ENCODE data around the gene UPK2. TPM values are rescaled to one million over a fixed set of nuclear protein-coding genes. Genes with fewer than 3 reads are reported as not detected.

UPK2 gene
- total and polyA plus RNA-seq, 7 donors, result not detected

GRCh38 chr11:118971646-118972045, 15.5 kb downstream of the UPK2 start, which contains the start of gene FOXR1:
Gene FOXR1, plus strand, starts transcription at chr11:118971761. Its CDS starts 171 bp downstream, at chr11:118971932.
- DNase-seq, result no peak
- H3K36me3 ChIP-seq, result no peaks in the 10 kb centered on the region
- H3K4me1 ChIP-seq, result no peaks in the 10 kb centered on the region
- no peak within 1 kb of the TSS for H3K27ac ChIP-seq
- H3K9me3 ChIP-seq, result no peaks in the 10 kb centered on the region
- H3K27me3 ChIP-seq, result peaks cover 0 to 15% (median 8%) of the 10 kb centered on the region in 3 donors
- 55 to 68% methylated on average over 33 of the region's 33 CpGs for WGBS, 2 donors
- TF ChIP-seq, protein P1, sequence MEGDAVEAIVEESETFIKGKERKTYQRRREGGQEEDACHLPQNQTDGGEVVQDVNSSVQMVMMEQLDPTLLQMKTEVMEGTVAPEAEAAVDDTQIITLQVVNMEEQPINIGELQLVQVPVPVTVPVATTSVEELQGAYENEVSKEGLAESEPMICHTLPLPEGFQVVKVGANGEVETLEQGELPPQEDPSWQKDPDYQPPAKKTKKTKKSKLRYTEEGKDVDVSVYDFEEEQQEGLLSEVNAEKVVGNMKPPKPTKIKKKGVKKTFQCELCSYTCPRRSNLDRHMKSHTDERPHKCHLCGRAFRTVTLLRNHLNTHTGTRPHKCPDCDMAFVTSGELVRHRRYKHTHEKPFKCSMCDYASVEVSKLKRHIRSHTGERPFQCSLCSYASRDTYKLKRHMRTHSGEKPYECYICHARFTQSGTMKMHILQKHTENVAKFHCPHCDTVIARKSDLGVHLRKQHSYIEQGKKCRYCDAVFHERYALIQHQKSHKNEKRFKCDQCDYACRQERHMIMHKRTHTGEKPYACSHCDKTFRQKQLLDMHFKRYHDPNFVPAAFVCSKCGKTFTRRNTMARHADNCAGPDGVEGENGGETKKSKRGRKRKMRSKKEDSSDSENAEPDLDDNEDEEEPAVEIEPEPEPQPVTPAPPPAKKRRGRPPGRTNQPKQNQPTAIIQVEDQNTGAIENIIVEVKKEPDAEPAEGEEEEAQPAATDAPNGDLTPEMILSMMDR (IDR thresholded peaks at IDR 0.05), result no peak
- TF ChIP-seq POLR2A (IDR thresholded peaks at IDR 0.05) (no peak), POLR2AphosphoS5 (IDR thresholded peaks at IDR 0.05) (no peak), EP300 (IDR thresholded peaks at IDR 0.05) (no peak)
- intact Hi-C loops (cut with DNase I), result no loop called here
- no peak within 1 kb of the TSS for H3K4me3 ChIP-seq

GRCh38 chr11:118973985-118974384, 17.9 kb downstream of the UPK2 start:
- H3K4me3 ChIP-seq, result no peak overlapping the region
- H3K27ac ChIP-seq, result no peak overlapping the region
- no peak for DNase-seq
- H3K36me3 ChIP-seq, result no peaks in the 10 kb centered on the region
- no peaks in the 10 kb centered on the region for H3K4me1 ChIP-seq
- TF ChIP-seq, protein P1 (IDR thresholded peaks at IDR 0.05), result no peak
- TF ChIP-seq POLR2A (IDR thresholded peaks at IDR 0.05), result no peak
- 75 to 97% methylated on average over 2 of the region's 2 CpGs for WGBS, 2 donors
- intact Hi-C loops (cut with DNase I), result no loop called here
- no peaks in the 10 kb centered on the region for H3K9me3 ChIP-seq
- peaks cover 0 to 20% (median 18%) of the 10 kb centered on the region in 3 donors for H3K27me3 ChIP-seq

DNA sequence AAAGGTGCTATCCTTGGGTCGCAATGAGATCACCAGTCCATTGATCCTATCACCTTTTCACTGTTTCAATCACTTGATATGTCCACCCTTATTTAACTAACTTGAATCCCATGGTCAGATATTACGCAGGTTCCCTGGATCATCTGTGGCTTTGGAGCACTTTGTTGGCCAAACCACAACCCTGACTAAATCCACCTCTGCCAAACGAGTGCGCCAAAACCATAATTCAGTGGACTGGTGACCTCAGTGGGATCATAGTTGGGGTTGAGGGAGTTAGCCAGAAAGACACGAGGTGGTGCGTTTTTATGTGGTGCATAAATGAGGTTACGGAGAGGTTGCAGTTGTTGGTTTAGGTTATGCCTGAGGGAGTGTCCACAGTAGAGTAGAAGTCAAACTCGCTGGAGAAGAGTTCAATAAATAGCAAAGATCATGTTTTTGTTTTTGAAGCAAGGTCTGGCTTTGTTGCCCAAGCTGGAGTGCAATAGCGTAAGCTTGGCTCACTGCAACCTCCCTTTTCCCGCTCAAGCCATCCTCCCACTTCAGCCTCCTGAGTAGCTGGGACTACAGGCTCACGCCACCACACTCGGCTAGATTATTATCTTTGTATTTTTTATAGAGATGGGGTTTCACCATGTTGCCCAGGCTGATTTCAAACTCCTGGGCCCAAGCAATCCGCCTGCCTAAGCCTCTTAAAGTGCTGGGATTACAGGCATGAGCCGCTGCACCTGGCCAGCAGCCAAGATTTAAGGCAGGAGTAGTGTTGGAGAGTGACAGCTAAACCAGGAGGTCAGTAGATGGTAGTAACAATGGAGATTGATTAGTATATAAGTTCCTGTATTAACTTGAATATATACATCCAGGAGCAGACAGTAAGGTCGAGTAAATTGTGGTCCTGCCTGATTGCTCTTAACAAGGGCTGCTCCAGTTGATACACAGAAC, 19.9 kb downstream of the UPK2 start:
- H3K9me3 ChIP-seq, result no peaks in the 10 kb centered on the region
- H3K27me3 ChIP-seq, result peaks cover 0 to 22% (median 15%) of the 10 kb centered on the region in 3 donors
- peaks cover 0 to 6% (median 0%) of the 10 kb centered on the region in 4 donors for H3K4me1 ChIP-seq
- 77 to 83% methylated on average over 15 of the region's 15 CpGs for WGBS, 2 donors
- no peak overlapping the region for H3K27ac ChIP-seq
- DNase-seq, result no peak
- TF ChIP-seq POLR2A (IDR thresholded peaks at IDR 0.05) (no peak), EP300 (IDR thresholded peaks at IDR 0.05) (no peak), POLR2AphosphoS5 (IDR thresholded peaks at IDR 0.05) (no peak)
- TF ChIP-seq, protein P1 (IDR thresholded peaks at IDR 0.05), result no peak
- H3K36me3 ChIP-seq, result no peaks in the 10 kb centered on the region
- no peak overlapping the region for H3K4me3 ChIP-seq
- intact Hi-C loops (cut with DNase I), result no loop called here

- 44 to 76% methylated on average over 9 of the region's 9 CpGs for WGBS, 2 donors
- TF ChIP-seq POLR2A (IDR thresholded peaks at IDR 0.05), result no peak
- TF ChIP-seq POLR2AphosphoS5 (IDR thresholded peaks at IDR 0.05), result no peak
- TF ChIP-seq, protein P1 (IDR thresholded peaks at IDR 0.05), result no peak
- TF ChIP-seq EP300 (IDR thresholded peaks at IDR 0.05), result no peak
- Histone ChIP-seq H3K27ac (no peak overlapping the region), H3K27me3 (peaks cover 0 to 14% (median 5%) of the 10 kb centered on the region in 3 donors), H3K4me3 (no peak overlapping the region), H3K36me3 (no peaks in the 10 kb centered on the region), H3K4me1 (peaks cover 0 to 6% (median 0%) of the 10 kb centered on the region in 4 donors), H3K9me3 (no peaks in the 10 kb centered on the region)
- intact Hi-C loops (cut with DNase I), result no loop called here
- no peak for DNase-seq
Observed at GRCh38 chr11:118979434-118979833, 23.3 kb downstream of the UPK2 start.

All from sigmoid colon (tissue), 7 donors.